T-cell (primary cell): ENCODE data around the gene CEACAM19. TPM values are rescaled to one million over a fixed set of nuclear protein-coding genes. Genes with fewer than 3 reads are reported as not detected.

Experiments used
- ATAC-seq, 4 experiments: fragments of 200-7000 bp in 3 of 4; fragments of 150-1000 bp in 1 of 4; cut with Tn5 transposase; replicated peaks in 1 of 4; 1 replicate in 3 of 4; 2 replicates in 1 of 4; pipeline ENCODE4 v1.10.0; 2021; ENCODE audit warnings: moderate library complexity in 3 of 4, mild to moderate bottlenecking in 2 of 4, moderate number of reproducible peaks in 1 of 4
- CTCF ChIA-PET, 2 donors: fragments of 300-600 bp; sonication (Branson Sonifier 250); formaldehyde crosslinking; loops; one replicate each; lab custom pipeline; 2022; ENCODE audit warnings: antibody characterized with exemption in 2 of 2; lab: Charles Lee
- POLR2A ChIA-PET, 2 donors: fragments of 300-600 bp; sonication (Branson Sonifier 250); formaldehyde crosslinking; loops; one replicate each; lab custom pipeline; 2022; ENCODE audit warnings: antibody characterized with exemption in 2 of 2; lab: Charles Lee
- DNase-seq, 35 experiments: peaks; one replicate each; pipeline versions ENCODE4 v3.0.0 to v3.0.0-alpha.2; 2013 to 2023
- H3K27ac ChIP-seq: one replicate; pipeline ENCODE4 v1.5.1; 2013; ENCODE audit warnings: low read length
- H3K27me3 ChIP-seq, 2 experiments: replicated peaks in 1 of 2; 1 replicate in 1 of 2; 2 replicates in 1 of 2; pipeline versions ENCODE4 v1.6.1 to v1.7.0; 2013; ENCODE audit warnings: low read length in 1 of 2, mixed read lengths in 1 of 2; ENCODE audit not compliant: control insufficient read depth in 2 of 2, insufficient read depth in 2 of 2; ENCODE audit errors: extremely low read depth in 1 of 2
- H3K36me3 ChIP-seq, 2 donors: 1 replicate in 1 of 2; 2 replicates in 1 of 2; pipeline versions ENCODE4 v1.6.1 to v1.7.0; 2013; ENCODE audit warnings: low read length in 1 of 2; ENCODE audit not compliant: control insufficient read depth in 2 of 2, insufficient read depth in 1 of 2; ENCODE audit errors: extremely low read depth in 1 of 2
- H3K4me1 ChIP-seq, 2 experiments: 1 replicate in 1 of 2; 2 replicates in 1 of 2; pipeline versions ENCODE4 v1.6.1 to v1.7.0; 2013; ENCODE audit warnings: low read length in 2 of 2, mixed read lengths in 1 of 2; ENCODE audit not compliant: insufficient read depth in 2 of 2, control insufficient read depth in 1 of 2; ENCODE audit errors: extremely low read depth in 1 of 2
- H3K4me3 ChIP-seq, 2 donors: 1 replicate in 1 of 2; 2 replicates in 1 of 2; pipeline versions ENCODE4 v1.5.1 to v1.7.0; 2013; ENCODE audit warnings: mild to moderate bottlenecking in 2 of 2, low read length in 1 of 2, moderate library complexity in 1 of 2; ENCODE audit not compliant: control insufficient read depth in 1 of 2; ENCODE audit errors: extremely low read depth in 1 of 2
- H3K9me3 ChIP-seq: 2 replicates; pipeline ENCODE4 v1.7.0; 2013
- H3K27ac Mint-ChIP-seq, 2 donors: one replicate each; pipeline ENCODE4 v1.8.0; 2020 to 2021; ENCODE audit warnings: mild to moderate bottlenecking in 2 of 2, mixed read lengths in 2 of 2
- H3K27me3 Mint-ChIP-seq, 2 donors: one replicate each; pipeline ENCODE4 v1.8.0; 2021 to 2022; ENCODE audit warnings: mixed read lengths in 2 of 2
- H3K36me3 Mint-ChIP-seq: one replicate; pipeline ENCODE4 v1.8.0; 2021; ENCODE audit warnings: mixed read lengths
- H3K4me1 Mint-ChIP-seq, 3 donors: one replicate each; pipeline ENCODE4 v1.8.0; 2020 to 2022; ENCODE audit warnings: mixed read lengths in 3 of 3, mild to moderate bottlenecking in 1 of 3
- H3K4me3 Mint-ChIP-seq, 3 donors: one replicate each; pipeline ENCODE4 v1.8.0; 2020 to 2022; ENCODE audit warnings: mild to moderate bottlenecking in 3 of 3, mixed read lengths in 3 of 3, moderate library complexity in 3 of 3
- H3K9me3 Mint-ChIP-seq, 3 donors: one replicate each; pipeline ENCODE4 v1.8.0; 2020 to 2022; ENCODE audit warnings: mixed read lengths in 3 of 3
- WGBS: methylation state at CpG from one replicate; pipeline ENCODE4 v1.1.5; 2013; ENCODE audit warnings: missing lambda C conversion rate; ENCODE audit not compliant: insufficient coverage; 5-methylcytosine and 5-hydroxymethylcytosine counted together
- total RNA-seq, 35 experiments: library from RNA in 6 of 35; stranded (reverse) in 6 of 35; fragments of 120-200 nt in 1 of 35; gene quantifications; one replicate each; pipeline versions ENCODE4 v1.2.1 to v1.2.4 and lab custom pipeline; 2013 to 2026

Gene CEACAM19
- total RNA-seq, 5 donors from 2014 or later (not counting 1 experiment from before 2014, with no cell fraction given), result 0.57 to 2.7 (median 1.0) TPM

GRCh38 chr19:44658069-44658733 lies 13.1 kb upstream of the CEACAM19 start:
- H3K4me3 Mint-ChIP-seq, result no peak overlapping the region
- Histone ChIP-seq H3K27me3 (peaks cover 0 to 27% of the 10 kb centered on the region in 2 experiments), H3K36me3 (no peaks in the 10 kb centered on the region), H3K27ac (no peak overlapping the region), H3K9me3 (no peaks in the 10 kb centered on the region), H3K4me1 (peaks cover 0 to 11% of the 10 kb centered on the region in 2 experiments), H3K4me3 (no peak overlapping the region)
- no peak overlapping the region for H3K27ac Mint-ChIP-seq
- ChIA-PET POLR2A (no interaction called here), CTCF (interaction anchor here (0.5 to 2.0 kb wide), 5 partner anchors 69 to 211 kb away, joined by 3 to 10 read pairs (median 4); no protein-coding TSS in a partner anchor)
- H3K9me3 Mint-ChIP-seq, result no peaks in the 10 kb centered on the region
- peaks cover 9 to 17% (median 11%) of the 10 kb centered on the region in 3 donors for H3K4me1 Mint-ChIP-seq
- ATAC-seq (no peak), DNase-seq (no peak)
- no peaks in the 10 kb centered on the region for H3K36me3 Mint-ChIP-seq
- WGBS, result no CpG with 5 or more reads among the region's 3 CpGs
- no peaks in the 10 kb centered on the region for H3K27me3 Mint-ChIP-seq

GRCh38 chr19:44660081-44660480 lies 11.2 kb upstream of the CEACAM19 start:
- no peak overlapping the region for H3K27ac Mint-ChIP-seq
- Histone ChIP-seq H3K27me3 (peaks cover 0 to 20% of the 10 kb centered on the region in 2 experiments), H3K4me3 (no peak overlapping the region), H3K27ac (no peak overlapping the region), H3K36me3 (no peaks in the 10 kb centered on the region), H3K9me3 (no peaks in the 10 kb centered on the region), H3K4me1 (peaks cover 0 to 6% of the 10 kb centered on the region in 2 experiments)
- H3K9me3 Mint-ChIP-seq, result no peaks in the 10 kb centered on the region
- CTCF ChIA-PET, result no interaction called here
- peaks cover 3 to 11% (median 5%) of the 10 kb centered on the region in 3 donors for H3K4me1 Mint-ChIP-seq
- H3K36me3 Mint-ChIP-seq, result no peaks in the 10 kb centered on the region
- H3K4me3 Mint-ChIP-seq, result no peak overlapping the region
- ATAC-seq (no peak), DNase-seq (no peak)
- POLR2A ChIA-PET, result no interaction called here
- no peaks in the 10 kb centered on the region for H3K27me3 Mint-ChIP-seq
- 85% methylated on average over 4 of the region's 4 CpGs for WGBS

GRCh38 chr19:44661205-44661604 lies 10.1 kb upstream of the CEACAM19 start:
- no peak for DNase-seq

GRCh38 chr19:44661904-44662303 lies 9.4 kb upstream of the CEACAM19 start:
- Histone ChIP-seq H3K9me3 (no peaks in the 10 kb centered on the region), H3K36me3 (no peaks in the 10 kb centered on the region), H3K27ac (no peak overlapping the region), H3K27me3 (peaks cover 0 to 19% of the 10 kb centered on the region in 2 experiments), H3K4me1 (peaks cover 0 to 6% of the 10 kb centered on the region in 2 experiments), H3K4me3 (no peak overlapping the region)
- no peaks in the 10 kb centered on the region for H3K9me3 Mint-ChIP-seq
- ATAC-seq, result no peak
- POLR2A ChIA-PET, result no interaction called here
- WGBS, result 57% methylated on average over 4 of the region's 7 CpGs
- H3K27ac Mint-ChIP-seq, result no peak overlapping the region
- H3K4me3 Mint-ChIP-seq, result no peak overlapping the region
- H3K36me3 Mint-ChIP-seq, result no peaks in the 10 kb centered on the region
- no peak for DNase-seq
- H3K4me1 Mint-ChIP-seq, result peaks cover 3 to 10% (median 4%) of the 10 kb centered on the region in 3 donors
- H3K27me3 Mint-ChIP-seq, result no peaks in the 10 kb centered on the region
- CTCF ChIA-PET, result no interaction called here

More at GRCh38 chr19:44661205-44661604, 10.1 kb upstream of the CEACAM19 start:
- no peaks in the 10 kb centered on the region for H3K9me3 ChIP-seq
- ChIA-PET POLR2A (no interaction called here), CTCF (no interaction called here)
- no peak overlapping the region for H3K4me3 ChIP-seq
- H3K27me3 ChIP-seq, result peaks cover 0 to 20% of the 10 kb centered on the region in 2 experiments
- 100% methylated on average over 2 of the region's 11 CpGs for whole genome bisulfite sequencing
- no peaks in the 10 kb centered on the region for H3K27me3 Mint-ChIP-seq
- no peak overlapping the region for H3K27ac Mint-ChIP-seq
- H3K4me3 Mint-ChIP-seq, result no peak overlapping the region
- H3K36me3 ChIP-seq, result no peaks in the 10 kb centered on the region
- H3K9me3 Mint-ChIP-seq, result no peaks in the 10 kb centered on the region
- peaks cover 0 to 6% of the 10 kb centered on the region in 2 experiments for H3K4me1 ChIP-seq
- no peak overlapping the region for H3K27ac ChIP-seq
- no peaks in the 10 kb centered on the region for H3K36me3 Mint-ChIP-seq
- peaks cover 3 to 11% (median 5%) of the 10 kb centered on the region in 3 donors for H3K4me1 Mint-ChIP-seq
- ATAC-seq, result no peak

- Histone ChIP-seq H3K4me3 (no peak overlapping the region), H3K4me1 (no peaks in the 10 kb centered on the region), H3K27me3 (peaks cover 0 to 10% of the 10 kb centered on the region in 2 experiments), H3K27ac (no peak overlapping the region), H3K9me3 (no peaks in the 10 kb centered on the region), H3K36me3 (no peaks in the 10 kb centered on the region)
- ATAC-seq (no peak), DNase-seq (no peak)
- no peaks in the 10 kb centered on the region for H3K27me3 Mint-ChIP-seq
- H3K4me1 Mint-ChIP-seq, result peaks cover 0 to under 1% (median 0%) of the 10 kb centered on the region in 3 donors
- CTCF ChIA-PET, result interaction anchor here in 1 of 2 donors (0.6 kb wide), 2 partner anchors 178 to 186 kb away, joined by 3 to 4 read pairs; no protein-coding TSS in a partner anchor
- POLR2A ChIA-PET, result interaction anchor here in 1 of 2 donors (0.6 kb wide), 1 partner anchor 10 kb away, joined by 3 read pairs; no protein-coding TSS in a partner anchor
- 86% methylated on average over 5 of the region's 7 CpGs for WGBS
- H3K27ac Mint-ChIP-seq, result no peak overlapping the region
- H3K4me3 Mint-ChIP-seq, result no peak overlapping the region
- H3K9me3 Mint-ChIP-seq, result no peaks in the 10 kb centered on the region
- no peaks in the 10 kb centered on the region for H3K36me3 Mint-ChIP-seq
Measured at GRCh38 chr19:44662691-44663385, 8.4 kb upstream of the CEACAM19 start.

- H3K9me3 ChIP-seq, result no peaks in the 10 kb centered on the region
- POLR2A ChIA-PET, result interaction anchor here in 1 of 2 donors (0.7 kb wide), 1 partner anchor 337 kb away, joined by 4 read pairs; no protein-coding TSS in a partner anchor
- H3K4me3 ChIP-seq, result no peak overlapping the region
- peaks cover 0 to 10% of the 10 kb centered on the region in 2 experiments for H3K27me3 ChIP-seq
- DNase-seq, result no peak
- no peak overlapping the region for H3K27ac ChIP-seq
- 83% methylated on average over 5 of the region's 5 CpGs for WGBS
- no peaks in the 10 kb centered on the region for H3K36me3 Mint-ChIP-seq
- CTCF ChIA-PET, result no interaction called here
- no peaks in the 10 kb centered on the region for H3K27me3 Mint-ChIP-seq
- no peaks in the 10 kb centered on the region for H3K36me3 ChIP-seq
- H3K4me1 Mint-ChIP-seq, result no peaks in the 10 kb centered on the region
- ATAC-seq, result no peak
- H3K9me3 Mint-ChIP-seq, result no peaks in the 10 kb centered on the region
- H3K4me3 Mint-ChIP-seq, result no peak overlapping the region
- no peaks in the 10 kb centered on the region for H3K4me1 ChIP-seq
- H3K27ac Mint-ChIP-seq, result no peak overlapping the region
Measured at GRCh38 chr19:44663996-44664395, 7.3 kb upstream of the CEACAM19 start.
